MV-4-11 (cell line): ENCODE data around the gene MRNIP.

ENCODE experiments used
- DNase-seq: peaks from one replicate; lab custom pipeline; 2025; lab: John Stamatoyannopoulos, UW

Gene MRNIP

DNA sequence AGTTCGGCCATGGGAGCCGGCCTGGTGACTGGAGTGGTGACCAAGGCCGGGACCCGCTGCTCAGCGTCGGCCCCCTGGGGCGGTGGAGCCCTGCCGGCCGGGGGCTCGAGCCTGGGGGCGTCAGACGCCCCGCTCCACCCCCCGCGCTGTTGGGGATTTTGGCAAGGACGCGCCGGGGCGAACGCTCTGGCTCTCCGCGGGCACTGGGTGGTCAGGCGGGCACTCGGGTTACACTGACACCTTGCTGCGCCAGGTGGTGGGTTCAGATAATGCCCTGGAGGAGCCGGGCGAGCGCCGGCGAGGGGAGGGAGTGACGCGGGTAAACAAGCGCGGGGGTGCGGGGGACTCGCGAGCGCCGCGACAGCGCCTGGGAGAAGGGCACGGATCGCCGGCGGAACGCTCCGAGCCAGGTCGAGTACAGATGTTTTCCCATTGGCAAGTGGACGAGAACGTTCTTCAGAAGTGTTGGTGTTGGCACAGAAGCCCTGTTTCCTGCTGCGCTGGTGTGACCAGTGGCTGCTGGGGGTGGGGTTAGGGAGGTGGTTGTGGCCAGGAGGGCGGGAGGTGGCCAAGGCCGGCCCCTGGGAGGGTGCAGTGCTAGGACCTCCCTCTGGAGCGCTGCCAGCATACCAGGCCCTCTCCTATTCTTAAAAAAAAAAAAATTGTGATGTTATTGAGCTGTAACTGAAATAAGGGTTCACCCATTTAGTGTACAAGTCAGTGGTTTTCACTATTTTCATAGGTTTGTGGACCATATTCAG is 37.1 kb downstream of the MRNIP start:
- peak; percentile 86 for DNase-seq

GRCh38 chr5:179820483-179821297 is 37.9 kb downstream of the MRNIP start, which contains the start of gene SQSTM1:
SQSTM1 (plus strand) TSS chr5:179820905; CDS start chr5:179820937, 32 bp downstream.
- peak; percentile 57 for DNase-seq

DNA sequence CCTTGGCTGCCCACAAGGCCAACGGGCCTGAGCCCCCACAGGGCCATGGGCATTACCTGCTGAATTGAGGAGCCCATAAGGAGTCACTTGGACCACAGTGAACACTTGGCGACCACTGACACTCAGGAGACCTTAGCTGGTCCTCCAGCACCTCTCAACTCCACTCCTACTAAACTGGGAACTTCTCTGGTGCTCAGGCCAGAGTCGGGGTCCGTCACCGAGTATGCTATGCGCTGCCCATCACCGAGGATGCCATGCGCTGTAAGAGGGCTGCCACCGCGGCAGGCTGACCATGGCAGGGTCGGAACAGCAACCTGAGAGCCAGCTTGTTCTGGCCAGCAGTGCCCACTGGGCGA is 38.5 kb downstream of the MRNIP start:
- no peak for DNase-seq

DNA sequence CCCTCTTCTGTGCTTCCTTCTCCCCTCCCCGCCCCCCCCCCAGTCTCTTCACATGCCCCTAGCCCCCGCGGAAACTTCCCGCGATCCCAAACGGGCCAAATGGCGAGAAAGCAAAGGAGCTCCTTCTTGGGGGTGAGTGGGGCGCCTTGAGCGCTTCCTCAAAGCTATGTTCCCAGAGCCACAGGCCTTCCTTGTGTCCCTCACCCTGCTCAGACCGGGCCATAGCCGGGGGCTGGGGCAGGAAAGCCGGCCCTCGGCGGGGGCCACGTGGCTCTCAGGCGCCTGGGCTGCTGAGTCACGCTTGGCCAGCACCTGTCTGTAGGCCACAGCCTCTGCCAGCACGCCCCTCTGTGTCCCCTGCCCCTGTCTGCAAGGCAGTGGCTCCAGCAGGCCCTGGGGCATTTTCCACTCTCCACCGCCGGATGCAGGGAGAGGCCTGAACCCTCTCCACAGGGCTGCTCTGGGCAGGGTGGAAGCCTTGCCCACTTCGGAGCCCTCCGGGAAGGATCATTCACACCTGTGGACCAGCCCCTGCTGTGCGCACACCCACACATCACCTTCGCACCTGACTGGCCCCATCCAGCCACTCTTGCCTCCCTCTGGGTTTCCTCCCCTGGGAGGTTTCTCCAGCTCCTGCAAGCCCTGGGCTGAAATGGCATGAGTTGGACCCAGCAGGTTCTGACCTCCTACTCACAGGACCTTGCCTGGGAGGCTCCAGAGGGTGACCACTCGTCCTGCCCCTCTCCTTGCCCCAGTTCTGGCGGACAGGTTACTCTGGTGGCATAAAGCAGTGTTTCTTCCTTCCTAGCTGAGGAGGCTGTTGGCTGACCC is 39.1 kb downstream of the MRNIP start:
- DNase-seq: no peak

GRCh38 chr5:179818746-179819295 is 39.8 kb downstream of the MRNIP start:
- DNase-seq: peak; percentile 83

DNA sequence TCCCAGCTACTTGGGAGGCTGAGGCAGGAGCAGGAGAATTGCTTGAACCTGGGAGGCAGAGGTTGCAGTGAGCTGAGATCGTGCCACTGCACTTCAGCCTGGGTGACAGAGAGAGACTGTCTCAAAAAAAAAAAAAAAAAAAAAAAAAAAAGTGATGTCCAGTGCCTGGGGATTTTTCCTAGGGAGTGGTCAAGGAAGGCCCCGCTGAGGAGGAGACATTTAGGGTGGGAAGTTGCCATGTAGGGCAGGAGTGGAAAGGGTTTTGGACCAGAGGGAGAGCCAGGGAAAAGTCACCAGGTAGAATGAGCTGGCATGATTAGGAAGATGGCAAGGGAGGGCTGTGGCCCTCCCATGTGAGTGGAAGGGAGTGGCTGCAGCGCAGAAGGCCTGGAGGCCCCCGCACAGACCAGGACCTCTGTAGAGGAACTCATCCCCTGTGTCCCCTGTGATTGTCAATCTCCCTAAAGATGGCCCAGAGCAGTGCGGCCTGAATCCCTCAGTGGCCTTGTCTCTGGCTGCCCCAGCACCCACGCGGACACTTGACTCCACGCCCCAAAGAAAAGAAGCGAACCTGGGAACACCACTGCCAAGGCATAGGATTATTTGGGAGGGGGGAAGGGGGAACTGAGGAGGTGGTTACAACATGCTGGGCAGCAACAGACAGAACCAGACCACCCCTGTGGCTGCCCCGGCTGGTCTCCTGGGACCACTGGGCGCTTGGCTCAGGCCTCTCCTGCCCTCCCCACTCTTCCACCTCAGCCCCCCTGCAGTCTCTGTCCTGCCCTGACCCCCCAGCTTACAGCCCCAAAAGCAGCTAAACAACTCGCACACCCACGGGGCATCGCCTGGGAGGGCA is 40.5 kb downstream of the MRNIP start:
- no peak for DNase-seq

DNA sequence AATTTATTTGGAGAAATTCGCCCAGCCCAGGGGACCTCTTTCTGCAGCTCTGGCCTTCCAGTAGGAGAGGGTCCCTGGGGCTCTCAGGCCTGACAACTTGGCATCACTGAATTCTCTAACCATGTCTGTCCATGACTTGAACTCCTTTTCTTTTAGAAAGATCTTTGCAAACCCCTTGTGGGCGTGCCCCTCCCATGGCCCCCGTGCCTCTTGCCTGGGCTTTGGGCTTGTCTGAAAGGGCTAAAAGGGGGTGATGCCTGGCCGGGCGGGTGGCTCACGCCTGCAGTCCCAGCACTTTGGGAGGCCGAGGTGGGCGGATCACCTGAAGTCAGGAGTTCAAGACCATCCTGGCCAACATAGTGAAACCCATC is 41.2 kb downstream of the MRNIP start:
- DNase-seq: no peak

GRCh38 chr5:179816796-179817469 is 41.7 kb downstream of the MRNIP start:
- no peak for DNase-seq

GRCh38 chr5:179816401-179816795 is 42.2 kb downstream of the MRNIP start:
- DNase-seq: no peak

DNA sequence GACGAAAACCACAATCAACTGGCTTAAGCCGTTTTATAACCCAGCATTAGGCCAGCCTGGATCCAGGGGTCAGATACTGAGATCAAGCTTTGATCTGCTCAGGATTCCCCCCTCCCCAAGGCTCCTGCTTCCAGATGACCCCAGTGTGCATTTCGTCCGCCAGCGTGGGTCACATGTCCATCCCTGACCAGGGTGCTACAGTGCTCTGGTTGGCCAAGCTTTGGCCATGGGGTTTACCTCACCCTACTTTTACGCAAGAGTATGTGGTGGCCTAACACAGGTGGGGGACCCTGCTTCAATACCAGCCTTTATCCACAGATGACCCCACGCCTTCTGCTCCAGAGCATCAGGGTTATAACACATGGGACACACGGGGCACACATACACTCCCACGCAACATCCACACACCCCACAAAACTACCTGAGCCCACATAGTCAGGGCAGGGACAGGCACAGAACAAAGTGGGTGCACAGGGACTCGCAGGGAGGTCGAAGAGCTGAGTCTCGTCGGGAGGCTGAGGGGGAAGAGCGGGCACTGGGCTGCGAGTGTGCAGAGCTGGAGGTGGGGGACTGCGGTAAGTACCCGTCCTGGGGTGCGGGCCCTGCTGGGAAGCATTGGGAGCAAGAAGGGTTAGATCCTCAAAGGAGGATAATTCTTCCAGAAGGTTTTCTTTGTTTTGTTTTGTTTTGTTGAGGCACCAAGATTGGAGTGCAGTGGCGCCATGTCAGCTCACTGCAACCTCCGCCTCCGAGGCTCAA is 42.9 kb downstream of the MRNIP start:
- DNase-seq: no peak

- DNase-seq: no peak
Measured at GRCh38 chr5:179814090-179814489, 44.5 kb downstream of the MRNIP start.

GRCh38 chr5:179812997-179813607 is 45.5 kb downstream of the MRNIP start:
- no peak for DNase-seq

DNA sequence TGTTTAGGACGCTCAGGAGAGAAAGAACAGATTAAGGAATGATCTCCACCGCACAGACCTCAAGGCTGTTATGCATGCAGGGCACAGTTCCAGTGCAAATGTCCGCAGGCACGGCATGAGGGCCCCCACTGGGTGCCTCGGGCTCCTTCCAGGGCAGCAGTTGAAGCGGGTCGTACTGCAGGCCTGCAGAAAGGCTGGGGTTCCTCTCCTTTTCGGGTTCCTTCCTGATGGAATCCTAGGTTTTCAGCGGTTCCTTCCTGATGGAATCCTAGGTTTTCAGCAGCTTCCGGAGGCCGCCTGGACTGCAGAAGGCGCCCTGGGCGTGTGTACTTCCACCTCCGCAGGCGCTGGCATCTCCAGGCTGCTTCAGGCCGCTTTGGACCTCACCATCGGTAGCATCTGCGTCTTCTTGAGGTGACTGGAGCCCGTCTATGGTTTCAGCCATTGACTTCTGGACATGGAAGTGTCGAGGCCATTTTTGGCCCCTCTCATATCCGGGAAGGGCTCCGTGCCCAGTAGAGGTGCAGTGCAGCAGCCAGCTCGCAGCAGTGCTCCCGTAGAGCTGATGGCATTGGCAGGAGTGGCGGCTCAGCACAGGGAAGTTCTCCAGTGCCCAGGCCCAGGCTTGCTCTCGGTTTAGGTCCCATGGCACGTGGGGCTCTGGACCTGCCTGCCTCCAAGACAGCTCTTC is 46.3 kb downstream of the MRNIP start:
- no peak for DNase-seq

GRCh38 chr5:179806250-179807048 is 52.2 kb downstream of the MRNIP start, which contains the start of gene MGAT4B:
MGAT4B (minus strand) TSS chr5:179806866; CDS start chr5:179806583, 283 bp downstream.
- peak; percentile 53 for DNase-seq

DNA sequence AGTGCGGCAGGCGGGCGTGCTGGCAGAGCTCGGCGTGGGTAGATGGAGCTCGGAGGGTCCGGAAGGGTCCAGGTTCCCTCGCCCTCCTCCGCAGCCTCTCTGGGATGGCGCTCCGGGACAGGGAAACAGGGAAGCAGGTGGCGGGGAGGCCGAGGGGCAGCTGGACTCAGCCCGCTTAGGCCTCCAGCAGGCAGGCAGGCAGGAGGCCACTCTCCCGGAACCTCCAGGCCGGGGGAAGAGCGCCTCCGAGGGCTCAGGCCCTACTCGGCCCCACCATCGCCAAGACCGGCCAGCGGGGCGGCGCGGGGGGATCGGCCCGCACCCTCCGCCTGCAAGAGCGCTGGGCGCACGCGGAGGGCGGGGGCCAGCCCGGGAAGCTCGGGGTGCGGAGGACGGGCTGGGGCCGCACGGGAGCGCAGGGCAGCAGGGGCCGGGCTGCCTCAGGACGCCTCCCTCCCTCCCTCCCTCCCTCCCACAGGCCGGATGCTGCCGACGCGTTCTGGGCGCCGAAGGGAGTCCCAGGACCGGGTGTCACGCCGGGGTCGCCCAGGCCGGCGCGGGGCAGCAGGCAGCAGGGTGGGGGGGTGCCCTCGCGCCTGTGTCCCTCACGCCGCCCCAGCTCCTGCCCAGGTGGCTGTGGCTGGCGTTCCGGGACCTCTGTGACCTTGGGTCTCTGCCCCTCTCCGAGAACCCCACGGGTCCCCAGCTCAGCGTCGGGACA is 52.9 kb downstream of the MRNIP start:
- no peak for DNase-seq

DNA sequence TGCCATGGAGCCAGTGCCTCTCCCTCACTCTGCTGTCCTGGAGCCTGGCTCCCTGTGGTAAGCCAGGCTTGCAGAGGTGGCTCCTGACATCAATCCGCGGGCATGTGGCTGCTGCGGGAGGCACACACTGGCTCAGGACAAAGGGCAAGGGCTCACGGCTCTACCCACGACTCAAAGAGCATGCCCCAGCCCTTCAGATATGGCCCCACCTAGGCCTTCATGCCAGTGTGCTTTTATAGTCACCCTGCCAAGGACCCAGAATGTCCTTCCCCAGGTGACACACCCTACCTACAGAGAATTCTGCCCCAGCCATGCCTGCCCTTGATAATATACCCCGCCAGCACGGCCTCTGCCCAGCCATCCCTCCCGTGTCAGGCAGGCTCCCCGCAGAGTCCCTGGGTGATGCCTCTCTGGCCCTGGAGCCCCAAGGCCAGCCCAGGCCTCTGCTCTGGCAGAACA is 53.5 kb downstream of the MRNIP start:
- no peak for DNase-seq

DNA sequence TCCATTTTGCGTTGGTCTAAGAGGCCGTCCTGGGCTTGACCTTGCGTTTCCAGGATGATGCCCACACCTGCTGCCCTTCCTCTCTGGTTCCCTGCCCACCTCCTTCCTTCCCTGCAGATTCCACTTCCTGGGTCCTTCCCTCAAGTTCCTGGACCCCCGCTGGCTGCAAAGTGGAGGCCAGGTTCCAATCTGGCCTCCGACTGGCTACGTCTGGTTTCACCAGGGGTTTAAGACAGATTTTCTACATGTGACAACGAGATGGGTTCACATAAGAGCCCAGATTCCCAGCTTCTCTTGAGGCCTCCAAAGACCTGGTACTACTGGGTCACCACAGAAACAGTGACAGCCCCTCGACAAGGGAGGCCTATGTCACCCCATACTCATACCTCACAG is 54.1 kb downstream of the MRNIP start:
- no peak for DNase-seq
